Activated CD4-positive, CD25-positive, alpha-beta regulatory T cell treated with anti-CD3 and anti-CD28 coated beads, Interleukin-2, amount 50 U/mL, for 24 hours (primary cell): Measurements from ENCODE around the gene EED.
A peak's percentile ranks its signal among the peaks of the same experiment; 100 is the strongest.

Experiments
- ATAC-seq, 2 donors: fragments of 150-1000 bp; cut with Tn5 transposase; one replicate each; pipeline ENCODE4 v1.10.0; 2021; ENCODE audit warnings: mild to moderate bottlenecking in 1 of 2, moderate library complexity in 1 of 2

EED gene, protein sequence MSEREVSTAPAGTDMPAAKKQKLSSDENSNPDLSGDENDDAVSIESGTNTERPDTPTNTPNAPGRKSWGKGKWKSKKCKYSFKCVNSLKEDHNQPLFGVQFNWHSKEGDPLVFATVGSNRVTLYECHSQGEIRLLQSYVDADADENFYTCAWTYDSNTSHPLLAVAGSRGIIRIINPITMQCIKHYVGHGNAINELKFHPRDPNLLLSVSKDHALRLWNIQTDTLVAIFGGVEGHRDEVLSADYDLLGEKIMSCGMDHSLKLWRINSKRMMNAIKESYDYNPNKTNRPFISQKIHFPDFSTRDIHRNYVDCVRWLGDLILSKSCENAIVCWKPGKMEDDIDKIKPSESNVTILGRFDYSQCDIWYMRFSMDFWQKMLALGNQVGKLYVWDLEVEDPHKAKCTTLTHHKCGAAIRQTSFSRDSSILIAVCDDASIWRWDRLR

DNA sequence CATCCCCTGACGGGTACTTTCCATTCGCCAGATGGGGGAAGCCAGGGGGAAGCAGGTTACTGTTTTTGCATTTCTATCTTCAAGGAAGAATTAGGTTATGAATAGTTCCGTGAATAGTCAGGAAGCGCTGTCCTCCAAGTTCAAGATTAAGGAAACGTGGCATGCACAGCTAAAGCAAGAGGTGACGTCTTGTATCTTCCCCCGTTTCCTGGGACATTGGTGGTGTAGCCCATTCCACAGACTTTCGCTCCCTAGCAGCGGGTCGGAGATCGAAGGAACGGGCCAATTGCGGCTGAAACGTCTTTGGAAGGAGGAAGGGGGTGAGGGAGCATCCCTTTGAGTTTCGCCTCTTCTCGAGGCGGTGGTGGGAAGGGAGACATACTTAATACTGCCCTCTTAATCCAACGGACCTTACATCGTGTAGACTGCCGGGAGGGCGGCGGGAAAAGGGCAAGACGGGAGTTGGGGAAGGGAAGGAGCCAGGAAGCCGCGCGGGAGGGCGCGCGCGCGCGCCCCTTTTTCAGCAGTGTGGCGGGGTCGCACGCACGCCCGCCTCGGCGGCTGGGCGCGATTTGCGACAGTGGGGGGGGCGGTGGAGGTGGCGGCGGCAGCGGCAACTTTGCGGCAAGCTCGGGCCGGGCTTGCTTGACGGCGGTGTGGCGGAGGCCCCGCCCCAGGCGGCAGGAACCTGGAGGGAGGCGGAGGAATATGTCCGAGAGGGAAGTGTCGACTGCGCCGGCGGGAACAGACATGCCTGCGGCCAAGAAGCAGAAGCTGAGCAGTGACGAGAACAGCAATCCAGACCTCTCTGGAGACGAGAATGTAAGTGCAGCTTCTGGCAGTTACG, at the start of gene EED:
Gene EED, plus strand, starts transcription at position 232 of the 847 bp plus-strand sequence. Its CDS starts 477 bp downstream, at position 709.
- peak; percentile 73 to 76 for ATAC-seq

DNA sequence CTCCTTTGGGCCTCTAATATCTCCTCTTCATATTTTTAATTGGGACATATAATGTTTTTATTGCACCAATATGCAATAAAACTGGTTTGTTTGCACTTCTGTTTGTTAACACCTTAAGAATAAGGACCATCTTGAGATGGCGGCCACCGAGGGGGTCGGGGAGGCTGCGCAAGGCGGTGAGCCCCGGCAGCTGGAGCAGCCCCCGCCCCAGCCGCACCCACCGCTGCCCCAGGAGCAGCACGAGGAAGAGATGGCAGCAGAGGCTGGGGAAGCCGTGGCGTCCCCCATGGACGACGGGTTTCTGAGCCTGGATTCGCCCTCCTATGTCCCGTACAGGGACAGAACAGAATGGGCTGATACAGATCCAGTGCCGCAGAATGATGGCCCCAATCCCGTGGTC, 49.6 kb upstream of the EED start:
- ATAC-seq = no peak

DNA sequence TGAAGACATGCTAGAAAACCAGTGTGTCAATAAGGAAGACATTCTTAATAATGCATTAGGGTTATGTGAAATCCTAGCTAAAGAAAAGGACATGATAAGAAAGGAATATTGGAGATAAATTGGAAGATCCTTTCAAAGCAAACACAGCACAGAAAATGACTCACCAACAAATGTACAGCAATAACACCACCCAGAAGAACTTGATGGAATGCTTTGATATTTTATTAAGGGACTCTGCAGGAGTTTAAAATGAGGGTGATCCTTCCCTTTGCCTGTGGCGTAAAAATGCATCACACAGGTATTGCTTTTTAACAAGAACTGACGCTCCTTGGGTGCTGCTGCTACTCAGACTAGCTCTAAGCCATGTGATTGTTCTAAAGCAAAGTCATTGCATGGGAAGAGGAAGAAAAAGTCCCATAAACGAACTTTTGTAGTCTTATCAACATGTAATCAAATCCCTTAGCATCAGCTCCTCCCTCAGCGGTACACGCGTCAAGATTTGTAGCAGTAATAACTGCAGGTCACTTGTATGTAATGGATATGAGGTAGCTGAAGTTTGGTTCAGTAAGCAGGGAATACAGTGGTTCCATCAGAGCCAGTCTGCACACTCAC, 48.4 kb upstream of the EED start:
- no peak for ATAC-seq

DNA sequence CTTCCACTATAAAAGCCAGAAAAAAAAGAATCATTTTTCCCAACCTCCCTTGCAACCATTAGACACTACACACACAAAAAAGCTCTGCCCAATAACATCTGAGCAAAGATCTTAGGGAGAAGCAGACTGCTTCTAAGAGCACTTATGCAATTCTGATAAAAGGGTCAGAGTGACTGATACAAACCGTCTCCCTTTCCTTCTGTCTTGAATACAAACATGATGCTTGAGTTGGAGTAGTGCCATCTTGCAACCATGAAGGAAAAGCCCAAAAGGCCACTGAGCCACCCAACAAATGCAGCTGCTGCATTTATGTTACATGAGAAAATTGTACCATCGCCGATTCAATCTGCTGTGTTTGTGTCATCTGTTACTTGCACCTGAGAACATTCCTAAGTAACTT, 47.6 kb upstream of the EED start:
- ATAC-seq = no peak

DNA sequence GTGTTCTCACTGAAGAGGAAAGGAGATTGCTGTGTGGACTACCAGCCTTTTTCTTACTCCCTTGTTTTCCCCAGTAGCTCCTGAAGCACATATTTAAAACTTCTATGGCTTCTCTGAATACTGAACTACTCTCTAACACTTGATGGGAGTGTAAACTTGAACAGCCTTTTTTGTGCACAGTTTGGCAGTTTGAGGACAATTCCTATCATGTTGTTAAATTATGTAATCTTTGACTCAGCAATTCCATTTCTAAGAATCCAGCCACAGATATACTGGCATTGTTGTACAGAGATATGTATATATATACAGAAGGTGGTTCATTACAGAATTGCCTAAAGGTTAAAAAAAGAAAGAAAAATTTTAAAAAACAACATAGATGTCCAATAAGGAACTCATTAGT, 47.1 kb upstream of the EED start:
- ATAC-seq = no peak

DNA sequence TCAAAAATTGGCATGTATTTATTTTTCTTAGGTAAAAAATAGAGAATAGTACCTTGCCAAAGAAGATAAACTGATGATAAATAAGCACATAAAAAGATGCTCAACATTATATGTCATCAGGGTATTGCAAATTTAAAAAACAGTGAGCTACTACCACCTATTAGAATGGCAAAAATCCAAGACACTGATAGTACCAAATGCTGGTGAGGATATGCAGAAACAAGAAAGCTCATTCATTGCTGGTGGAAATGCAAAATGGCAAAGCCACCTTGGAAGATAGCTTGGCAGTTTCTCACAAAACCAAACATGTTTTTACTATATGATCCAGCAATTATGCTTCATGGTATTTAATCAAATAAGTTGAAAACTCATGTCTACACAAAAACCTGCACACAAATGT, 46.4 kb upstream of the EED start:
- ATAC-seq = no peak

DNA sequence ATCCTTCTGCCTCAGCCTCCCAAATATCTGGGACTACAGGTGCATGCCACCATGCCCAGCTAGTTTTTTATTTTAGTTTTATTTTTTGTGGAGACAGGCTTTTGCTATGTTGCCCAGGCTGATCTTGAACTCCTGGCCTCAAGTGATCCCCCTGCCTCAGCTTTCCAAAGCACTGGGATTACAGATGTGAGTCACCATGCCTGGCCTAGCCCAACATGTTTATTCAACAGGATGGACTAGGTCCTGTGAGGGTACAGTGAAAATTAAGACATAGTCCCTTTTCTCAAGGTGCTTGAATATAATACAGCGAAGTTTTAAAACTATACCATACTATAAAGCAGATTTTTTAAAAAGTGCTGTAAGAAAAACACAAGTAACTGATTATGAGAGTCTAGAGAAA, 45.2 kb upstream of the EED start:
- ATAC-seq = no peak

DNA sequence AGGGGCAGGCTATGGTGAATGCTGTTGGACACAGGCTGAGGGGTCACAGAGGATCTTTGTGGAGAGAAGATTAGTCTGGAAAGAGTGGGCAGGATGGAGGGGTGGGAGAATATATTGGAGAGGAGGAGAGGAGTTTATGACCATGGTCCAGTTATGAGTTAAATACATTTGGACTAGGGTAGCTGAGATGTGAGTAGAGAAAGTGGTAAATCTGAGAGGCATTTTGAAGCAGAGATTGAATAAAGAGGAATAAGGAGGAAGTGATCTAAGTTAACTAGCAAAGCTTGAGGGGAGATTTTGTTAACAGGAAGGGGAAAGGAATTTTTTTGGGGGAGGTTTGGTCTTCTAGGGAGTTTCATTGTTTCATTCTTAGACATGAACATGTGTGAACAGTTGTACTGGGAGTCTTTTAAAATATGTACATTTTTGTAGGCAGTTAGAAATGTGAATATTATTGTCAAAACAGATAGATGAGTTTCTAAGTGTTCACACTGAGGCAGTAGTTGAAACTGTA, 43.1 kb upstream of the EED start:
- no peak for ATAC-seq

DNA sequence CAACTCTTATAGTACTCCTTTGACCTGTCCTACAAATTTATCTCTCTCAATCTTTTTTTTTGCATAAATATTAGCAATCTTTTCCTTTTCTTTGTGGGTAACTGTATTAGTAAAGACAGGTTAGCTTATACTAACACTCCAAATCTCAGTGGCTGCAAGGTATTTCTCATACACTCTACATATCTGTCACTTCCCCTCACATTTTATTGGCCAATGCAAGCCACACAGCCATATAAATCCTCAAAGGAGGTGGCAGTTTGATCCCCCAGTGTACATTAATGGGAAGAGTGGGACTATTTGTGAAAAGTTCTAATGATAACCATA, 42.6 kb upstream of the EED start:
- ATAC-seq = peak; percentile 94 to 95

DNA sequence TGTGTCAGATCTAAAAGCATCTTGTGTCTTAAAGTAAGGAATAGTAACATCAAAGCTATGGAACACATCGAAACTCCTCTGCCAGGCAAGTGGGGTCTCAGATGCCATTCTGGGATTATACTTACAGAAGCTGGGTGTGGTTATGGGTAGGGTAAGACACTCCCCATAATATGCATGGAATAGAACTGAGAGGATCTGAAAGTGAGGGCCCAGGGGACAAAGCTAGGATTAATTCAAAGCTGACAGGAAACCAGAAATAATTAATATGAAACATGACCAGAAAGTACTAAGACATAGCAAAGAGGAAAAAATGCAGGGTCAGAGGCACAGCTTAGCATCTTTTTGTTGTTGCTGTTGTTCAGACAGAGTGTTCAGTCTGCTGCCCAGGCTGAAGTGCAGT, 40.2 kb upstream of the EED start:
- ATAC-seq = no peak

DNA sequence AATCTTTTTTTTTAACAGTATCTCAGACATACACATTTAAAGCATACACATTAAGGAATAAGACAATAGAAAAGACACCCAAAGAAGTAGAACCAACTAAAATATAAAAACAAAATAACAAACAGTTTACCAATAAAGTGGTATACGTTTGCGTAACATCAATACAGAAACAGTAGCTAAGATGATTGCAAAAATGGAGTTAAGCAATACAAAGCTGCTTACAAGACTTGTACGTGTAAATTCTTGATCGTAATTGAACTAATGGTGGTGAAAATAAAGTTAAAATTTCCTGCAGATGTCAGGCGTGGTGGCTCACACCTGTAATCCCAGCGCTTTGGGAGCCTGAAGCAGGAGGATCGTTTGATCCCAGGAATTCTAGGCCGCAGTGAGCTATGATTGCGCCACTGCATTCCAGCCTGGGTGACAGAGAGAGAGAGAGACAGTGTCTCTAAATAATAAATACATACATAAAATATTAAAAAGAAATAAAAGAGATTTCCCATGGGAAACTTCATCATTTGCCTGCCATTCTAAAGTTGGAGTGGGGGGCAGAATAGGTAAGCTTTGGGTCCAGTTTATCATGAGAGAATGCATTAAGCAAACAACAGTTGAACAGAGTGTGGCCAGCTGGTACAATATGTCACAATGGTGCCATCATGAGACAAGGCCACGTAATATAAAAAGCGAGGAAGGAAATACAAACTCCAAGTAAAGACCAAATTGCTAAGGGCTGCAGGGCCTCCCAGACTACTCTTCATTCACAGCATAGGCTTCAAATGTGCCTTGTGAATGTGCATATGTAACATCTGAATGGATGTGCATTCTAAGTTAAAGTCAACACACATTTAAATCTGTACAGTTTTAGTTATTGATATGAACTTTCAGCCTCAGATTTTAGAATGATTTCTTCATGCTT, 38.9 kb upstream of the EED start:
- ATAC-seq = no peak

DNA sequence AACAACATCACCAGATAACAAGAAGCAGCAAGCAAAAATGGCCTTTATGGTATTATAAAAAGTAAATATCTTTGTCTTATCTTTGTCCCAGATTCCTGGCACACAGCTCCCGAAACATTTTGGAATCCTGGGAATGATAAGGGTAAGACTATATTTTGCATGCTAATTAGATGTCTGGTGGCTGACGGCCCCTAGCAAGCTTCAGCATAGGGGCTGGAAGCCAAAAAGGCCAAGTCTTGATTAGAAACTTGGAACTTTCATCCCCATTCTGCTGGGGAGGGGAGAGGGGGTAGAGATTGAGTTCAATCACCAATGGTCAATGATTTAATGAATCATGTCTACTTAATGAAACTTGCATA, 38.2 kb upstream of the EED start:
- no peak for ATAC-seq

DNA sequence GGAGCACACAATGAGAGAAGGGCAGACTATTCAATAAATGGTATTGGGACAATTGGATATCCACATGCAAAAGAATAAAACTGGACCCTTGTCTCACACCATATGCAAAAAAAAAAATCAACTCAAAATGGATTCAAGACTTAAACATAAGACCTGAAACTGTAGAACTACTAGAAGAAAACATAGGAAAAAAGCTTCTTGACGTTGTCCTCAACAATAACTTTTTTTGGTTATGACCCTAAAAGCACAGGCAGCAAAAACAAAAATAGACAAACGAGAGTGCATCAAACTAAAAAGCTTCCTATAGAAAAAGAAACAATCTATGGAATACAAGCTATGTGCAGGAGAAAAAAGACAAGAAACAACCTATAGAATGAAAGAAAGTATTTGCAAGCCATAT, 37.1 kb upstream of the EED start:
- ATAC-seq = no peak

DNA sequence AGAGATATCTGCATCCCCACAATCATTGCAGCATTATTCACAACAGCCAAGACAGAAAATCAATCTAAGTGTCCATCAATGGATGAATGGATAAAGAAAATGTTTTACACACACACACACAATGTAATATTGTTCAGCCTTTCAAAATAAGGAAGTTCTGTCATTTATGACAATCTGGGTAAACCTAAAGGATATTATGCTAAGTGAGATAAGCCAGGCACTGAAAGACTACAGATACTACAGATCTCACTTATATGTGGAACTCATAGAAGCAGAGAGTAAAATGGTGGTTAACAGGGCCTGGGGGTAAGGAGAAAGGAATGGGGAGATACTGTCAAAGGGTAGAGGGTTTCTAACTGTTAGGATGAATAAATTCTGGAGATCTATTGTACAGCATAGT, 36.0 kb upstream of the EED start:
- no peak for ATAC-seq

DNA sequence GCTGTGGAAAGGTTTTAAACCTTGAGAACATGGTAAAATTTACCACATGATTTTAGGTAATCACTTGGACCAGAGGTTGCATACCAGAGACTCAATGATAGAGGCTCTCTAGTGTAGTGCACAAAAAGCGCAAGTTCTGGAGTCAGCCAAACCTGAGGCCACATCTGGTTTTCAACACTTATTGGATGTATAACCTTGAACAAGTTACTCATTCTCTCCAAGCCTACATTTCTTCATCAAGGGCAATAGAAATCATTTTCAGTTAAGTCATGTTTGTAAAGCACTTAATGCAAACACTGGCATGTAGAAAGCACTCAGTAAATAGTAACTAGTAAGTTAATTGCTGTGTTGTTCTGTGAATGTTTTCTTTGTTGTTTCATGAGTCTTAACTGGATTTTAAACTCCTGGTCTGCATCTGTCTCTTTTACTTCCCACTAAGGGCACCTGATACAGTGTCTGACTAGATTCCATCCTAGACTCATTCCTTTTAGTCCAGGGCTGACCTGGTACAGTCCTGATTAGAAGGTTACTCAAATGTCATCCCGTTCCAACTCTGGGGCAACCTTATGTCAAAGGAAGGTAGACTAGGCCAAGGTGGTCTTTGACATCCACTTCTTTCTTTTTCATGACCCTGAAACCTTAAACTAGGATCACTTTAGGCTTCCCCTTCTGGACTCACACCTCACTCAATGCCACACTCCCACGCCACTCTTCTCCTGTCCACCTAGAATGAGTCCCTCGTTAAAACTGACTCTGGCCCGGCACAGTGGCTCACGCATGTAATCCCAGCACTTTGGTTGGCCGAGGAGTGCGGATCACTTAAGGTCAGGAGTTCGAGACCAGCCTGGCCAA, 34.5 kb upstream of the EED start:
- no peak for ATAC-seq

DNA sequence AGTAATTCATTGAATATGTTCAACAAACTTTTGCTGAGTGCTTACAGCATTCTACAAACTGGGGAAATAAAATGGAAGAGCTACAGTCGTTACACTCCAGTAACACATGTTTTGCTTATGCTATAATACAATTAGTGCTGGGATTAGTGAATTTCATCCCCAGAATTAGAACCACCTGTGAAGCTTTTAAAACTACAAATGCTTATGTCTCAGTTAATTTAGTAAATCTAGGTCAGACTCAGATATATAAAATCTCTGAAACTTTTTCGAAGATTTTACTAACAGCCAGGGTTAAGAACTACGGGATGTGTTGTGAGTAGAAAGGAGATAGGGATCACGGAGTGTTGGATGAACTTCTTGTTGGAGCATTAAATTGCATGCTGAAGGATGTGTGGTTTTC, 33.7 kb upstream of the EED start:
- ATAC-seq = no peak

DNA sequence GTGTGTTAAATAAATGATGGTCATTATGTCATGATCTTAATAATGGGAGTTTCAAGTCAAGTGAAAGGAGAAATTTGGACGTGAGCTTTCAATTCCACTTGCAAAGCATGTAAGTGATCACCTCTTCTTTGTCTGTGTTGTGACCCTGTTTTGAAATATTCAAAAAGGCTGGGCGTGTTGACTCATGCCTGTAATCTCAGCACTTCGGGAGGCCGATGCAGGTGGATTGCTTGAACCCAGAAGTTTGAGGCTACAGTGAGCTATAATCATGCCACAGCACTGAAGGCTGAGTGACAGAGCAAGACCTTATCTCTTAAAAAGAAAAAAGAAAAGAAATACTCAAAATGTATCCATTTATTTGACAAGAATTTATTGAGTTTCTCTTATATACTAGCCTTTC, 32.9 kb upstream of the EED start:
- no peak for ATAC-seq

DNA sequence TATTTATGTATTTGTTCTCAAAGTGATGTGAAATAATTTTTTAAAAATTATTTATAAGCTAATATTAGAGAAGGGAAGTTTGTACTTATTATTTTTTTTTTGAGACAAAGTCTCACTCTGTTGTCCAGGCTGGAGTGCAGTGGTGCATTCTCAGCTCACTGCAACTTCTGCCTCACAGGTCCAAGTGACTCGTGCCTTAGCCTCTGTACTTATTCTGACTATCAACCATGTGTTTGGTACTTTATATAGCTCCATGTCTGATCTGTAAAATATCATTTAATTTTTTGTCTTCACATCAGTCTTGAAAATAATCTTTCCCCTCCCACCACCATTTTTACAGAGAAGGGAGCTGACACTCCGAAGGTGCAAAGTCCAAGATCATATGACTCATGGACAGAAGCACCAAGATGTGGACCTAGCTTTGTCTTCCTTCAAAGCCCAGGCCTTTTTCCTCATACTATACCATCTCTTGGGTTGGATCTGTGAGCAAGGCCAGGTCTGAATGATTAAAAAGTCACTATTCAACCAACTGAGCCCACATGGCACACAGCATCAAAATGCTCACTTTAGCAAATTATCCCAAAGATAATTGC, 32.4 kb upstream of the EED start:
- peak in 1 of 2 donors; percentile 27 for ATAC-seq

DNA sequence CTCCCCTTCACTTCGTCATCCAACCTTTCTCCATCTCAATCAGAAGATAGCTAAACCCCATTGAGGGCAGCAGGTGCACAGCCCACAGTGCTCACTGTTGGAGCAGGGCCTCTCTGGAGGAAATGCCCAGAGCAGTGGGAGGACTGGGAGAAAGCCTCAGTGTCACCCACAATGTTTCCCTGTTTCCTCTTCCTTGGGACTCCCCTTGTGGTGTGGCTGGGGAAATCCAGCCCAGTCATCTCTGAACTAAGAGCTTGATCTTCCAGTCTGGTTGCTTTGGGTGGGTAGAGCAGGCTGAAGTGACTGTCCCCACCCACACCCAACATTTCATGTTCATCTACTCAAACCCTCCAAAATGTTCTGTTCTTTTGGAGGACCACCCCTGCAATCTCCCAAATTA, 29.8 kb upstream of the EED start:
- peak; percentile 66 to 67 for ATAC-seq

DNA sequence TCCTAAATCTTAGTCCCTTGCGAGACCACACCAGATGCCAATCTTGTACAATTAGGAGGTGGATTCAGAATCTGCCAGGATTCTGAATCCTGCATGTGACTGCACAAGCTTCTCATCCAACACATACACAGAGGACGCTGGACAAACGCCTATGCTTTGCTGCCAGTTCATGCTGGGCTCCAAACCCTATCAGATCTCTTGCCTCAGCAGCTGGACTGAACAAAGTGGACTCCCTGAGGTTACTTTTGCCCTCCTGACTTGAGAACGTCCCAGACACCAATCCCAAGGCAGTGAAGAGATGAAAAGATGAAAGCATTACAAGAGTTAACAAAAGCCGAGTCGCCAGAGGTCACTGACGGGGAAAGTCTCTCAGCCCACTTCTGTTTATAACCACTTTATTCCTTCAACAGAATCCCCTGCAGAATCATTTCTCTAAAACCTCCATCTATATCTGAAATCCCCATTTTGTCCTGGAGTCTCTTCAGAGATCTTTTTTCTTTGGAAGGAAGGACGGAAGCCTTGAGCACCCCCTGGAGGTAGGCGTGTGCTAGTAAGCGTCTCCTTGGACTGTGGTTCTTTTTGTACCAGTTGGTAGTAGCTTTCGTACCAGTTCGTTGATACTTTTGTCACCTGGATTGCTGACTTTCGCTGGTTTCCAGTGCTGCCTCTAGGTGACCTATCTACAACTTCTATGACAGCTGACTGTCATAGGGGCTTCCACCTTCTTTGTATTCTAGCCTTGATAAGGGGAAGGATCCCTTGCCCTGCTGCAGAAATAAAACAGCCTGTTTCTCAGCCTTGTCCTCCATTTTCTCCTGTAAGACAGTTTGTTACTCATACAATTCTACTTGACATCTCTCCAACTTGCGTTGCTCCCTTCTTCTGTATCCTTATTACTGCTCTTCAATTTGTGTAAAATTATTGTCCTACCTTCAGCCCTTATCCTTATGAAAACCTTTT, 26.1 kb upstream of the EED start:
- ATAC-seq = peak; percentile 19 to 47
